Measurements from ENCODE around the gene RPL15. TPM values are rescaled to one million over a fixed set of nuclear protein-coding genes. Genes with fewer than 3 reads are reported as not detected.

RPL15 gene
- total and polyA plus RNA-seq, 2 of the 13 experiments (the other 11 are each of a cell fraction or from before 2014, with no cell fraction given) = 1,297 to 3,693 TPM

DNA sequence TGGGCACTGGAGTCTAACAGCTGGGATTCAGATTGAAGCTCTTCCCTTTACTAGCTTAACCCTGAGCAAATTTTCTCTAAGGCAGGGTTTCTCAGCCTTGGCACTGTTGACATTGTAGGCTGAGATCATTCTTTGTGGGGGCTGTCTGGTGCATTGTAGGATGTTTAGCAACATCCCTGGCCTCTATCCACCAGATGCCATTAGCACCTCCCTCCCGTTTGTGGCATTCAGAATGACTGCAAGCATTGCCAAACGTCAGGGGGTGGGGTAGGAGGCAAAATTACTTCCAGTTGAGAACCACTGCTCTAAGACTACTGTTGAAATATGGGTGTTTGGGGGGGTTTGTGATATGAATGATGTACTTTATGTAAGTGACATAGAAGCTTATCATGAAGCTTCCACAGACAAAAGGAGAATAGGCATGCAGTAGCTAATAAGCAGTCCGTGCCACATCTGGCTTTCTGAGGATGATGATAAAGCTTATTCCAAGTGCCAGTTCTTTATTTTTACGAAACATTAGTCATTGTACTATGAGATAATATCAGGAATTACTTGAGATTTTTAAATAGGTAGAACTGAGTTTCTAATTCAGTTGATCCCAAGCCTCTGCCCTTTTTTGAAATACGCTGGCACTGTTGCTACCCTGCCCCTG, 39.5 kb upstream of the RPL15 start:
- Histone ChIP-seq H2AFZ (ENCODE audit: low read length) (no peak overlapping the region), H3K36me3 (replicated peaks in 1 of 2; ENCODE audit: control insufficient read depth in 1 of 2, insufficient read depth in 2 of 2, low read length in 2 of 2) (no peaks in the 10 kb centered on the region; a peak in 1 of 5 replicates), H3K79me2 (ENCODE audit: insufficient read depth, low read length) (peaks cover 5% of the 10 kb centered on the region), H3K4me1 (ENCODE audit: insufficient read depth, low read length) (no peaks in the 10 kb centered on the region; the same call in 1 of the 2 replicates), H3K4me3 (replicated peaks in 1 of 3; ENCODE audit: insufficient read depth in 1 of 3, low read depth in 2 of 3, low read length in 3 of 3) (no peak overlapping the region), H3K9ac (ENCODE audit: insufficient read depth, low read depth, low read length) (no peak overlapping the region), H3K4me2 (ENCODE audit: low read depth, low read length) (no peak overlapping the region), H3K27ac (ENCODE audit: extremely low read length, insufficient read depth, low read length) (no peak overlapping the region), H4K20me1 (ENCODE audit: insufficient read depth, low read length) (0 out of 2 replicates have a peak, but pooled peaks cover 3% of the 10 kb centered on the region), H3K27me3 (ENCODE audit: control insufficient read depth in 1 of 2, insufficient read depth in 2 of 2, low read length in 2 of 2) (no peaks in the 10 kb centered on the region), H3K9me3 (ENCODE audit: low read length) (no peaks in the 10 kb centered on the region)
- no peak for FAIRE-seq
- DNase-seq (ENCODE audit: low spot score) = peak; percentile 25
- 92% methylated on average over 5 of the region's 5 CpGs for WGBS (ENCODE audit: low lambda C conversion rate)
- no TSS peak for BruUV-seq (replicated peaks)
- in situ Hi-C loops (cut with HindIII; ENCODE audit: extremely low pct_ligation_motif_present, low pct_unique_long_range_greater_than_20kb) (no loop called here), intact Hi-C loops (cut with micrococcal nuclease; ENCODE audit: unreplicated experiment) (no loop called here)
- CTCF ChIA-PET (ENCODE audit: low intra/inter-chr PET ratio, low total read pairs) = no interaction called here
- TF ChIP-seq, protein P1, sequence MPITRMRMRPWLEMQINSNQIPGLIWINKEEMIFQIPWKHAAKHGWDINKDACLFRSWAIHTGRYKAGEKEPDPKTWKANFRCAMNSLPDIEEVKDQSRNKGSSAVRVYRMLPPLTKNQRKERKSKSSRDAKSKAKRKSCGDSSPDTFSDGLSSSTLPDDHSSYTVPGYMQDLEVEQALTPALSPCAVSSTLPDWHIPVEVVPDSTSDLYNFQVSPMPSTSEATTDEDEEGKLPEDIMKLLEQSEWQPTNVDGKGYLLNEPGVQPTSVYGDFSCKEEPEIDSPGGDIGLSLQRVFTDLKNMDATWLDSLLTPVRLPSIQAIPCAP (CRISPR knock-in tag; IDR thresholded peaks at IDR 0.05; ENCODE audit: low read depth) = no peak
- TF ChIP-seq NCOR1 (IDR thresholded peaks at IDR 0.05; ENCODE audit: borderline replicate concordance, low read length) (no peak), NFYC (CRISPR knock-in tag; IDR thresholded peaks at IDR 0.05) (no peak), ZNF17 (CRISPR knock-in tag; IDR thresholded peaks at IDR 0.05) (no peak), ZNF451 (CRISPR knock-in tag; IDR thresholded peaks at IDR 0.05) (no peak), HMGXB4 (CRISPR knock-in tag; IDR thresholded peaks at IDR 0.05; ENCODE audit: borderline replicate concordance in 1 of 2, low read depth in 1 of 2) (no peak), ZXDC (CRISPR knock-in tag; IDR thresholded peaks at IDR 0.05) (no peak), GATAD1 (CRISPR knock-in tag; IDR thresholded peaks at IDR 0.05) (no peak), SALL2 (CRISPR knock-in tag; IDR thresholded peaks at IDR 0.05) (no peak), ZNF234 (CRISPR knock-in tag; conservative IDR thresholded peaks at IDR 0.05) (no peak), MIXL1 (CRISPR knock-in tag; IDR thresholded peaks at IDR 0.05) (no peak), NFIC (IDR thresholded peaks at IDR 0.05; ENCODE audit: low read length) (no peak), ZNF800 (CRISPR knock-in tag; IDR thresholded peaks at IDR 0.05) (no peak)
- POLR2A ChIA-PET = no interaction called here
- no peak for ATAC-seq
